ENCODE measurements around the gene ETS1. TPM values are rescaled to one million over a fixed set of nuclear protein-coding genes. Genes with fewer than 3 reads are reported as not detected.

ETS1 gene
- polyA plus RNA-seq, 1 donor from 2014 or later, result 0.42 TPM

DNA sequence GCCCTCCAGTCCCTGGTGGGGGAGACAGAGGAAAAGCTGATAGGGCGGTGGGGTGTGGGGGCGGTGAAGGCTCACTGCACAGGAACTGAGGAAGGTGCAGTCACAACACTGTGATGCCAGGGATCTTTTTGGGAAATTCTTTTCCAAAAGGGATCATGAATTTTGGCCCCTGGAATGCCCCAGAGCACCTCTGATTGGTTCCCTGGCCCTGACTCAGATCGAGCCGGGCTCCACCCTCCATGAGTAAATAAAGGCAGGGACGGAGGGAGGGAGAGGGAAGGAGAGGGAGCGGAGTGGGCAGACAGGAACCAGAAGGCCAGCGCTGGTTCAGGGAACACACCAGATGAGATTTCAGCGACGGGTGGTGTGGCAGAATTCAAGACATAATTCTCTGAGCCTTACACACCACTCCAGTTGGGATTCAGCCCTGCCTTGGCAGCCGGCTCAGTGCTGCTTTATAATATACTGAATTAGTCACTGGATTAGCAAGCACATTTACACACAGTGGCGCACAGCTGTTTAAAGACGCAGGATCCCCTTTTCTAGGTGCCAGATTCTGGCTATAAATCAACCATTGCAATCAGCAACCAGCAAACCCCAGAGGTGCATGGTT lies 80.3 kb downstream of the ETS1 start:
- no peaks in the 10 kb centered on the region for H3F3A ChIP-seq (ENCODE audit: insufficient read depth, low read length, poor library complexity, severe bottlenecking)
- H3K9me2 ChIP-seq (ENCODE audit: insufficient read depth, low read length), result no peaks in the 10 kb centered on the region
- TF ChIP-seq POLR2AphosphoS5 (IDR thresholded peaks at IDR 0.05) (no peak), EP300 (conservative IDR thresholded peaks at IDR 0.05; ENCODE audit: poor library complexity, severe bottlenecking) (no peak), EZH2 (IDR thresholded peaks at IDR 0.05; ENCODE audit: borderline replicate concordance, insufficient read depth, low read length, poor library complexity, severe bottlenecking) (no peak), SMC3 (conservative IDR thresholded peaks at IDR 0.05; ENCODE audit: poor library complexity) (no peak), TAF1 (IDR thresholded peaks at IDR 0.05; ENCODE audit: low read depth) (no peak)
- TF ChIP-seq, protein P1, sequence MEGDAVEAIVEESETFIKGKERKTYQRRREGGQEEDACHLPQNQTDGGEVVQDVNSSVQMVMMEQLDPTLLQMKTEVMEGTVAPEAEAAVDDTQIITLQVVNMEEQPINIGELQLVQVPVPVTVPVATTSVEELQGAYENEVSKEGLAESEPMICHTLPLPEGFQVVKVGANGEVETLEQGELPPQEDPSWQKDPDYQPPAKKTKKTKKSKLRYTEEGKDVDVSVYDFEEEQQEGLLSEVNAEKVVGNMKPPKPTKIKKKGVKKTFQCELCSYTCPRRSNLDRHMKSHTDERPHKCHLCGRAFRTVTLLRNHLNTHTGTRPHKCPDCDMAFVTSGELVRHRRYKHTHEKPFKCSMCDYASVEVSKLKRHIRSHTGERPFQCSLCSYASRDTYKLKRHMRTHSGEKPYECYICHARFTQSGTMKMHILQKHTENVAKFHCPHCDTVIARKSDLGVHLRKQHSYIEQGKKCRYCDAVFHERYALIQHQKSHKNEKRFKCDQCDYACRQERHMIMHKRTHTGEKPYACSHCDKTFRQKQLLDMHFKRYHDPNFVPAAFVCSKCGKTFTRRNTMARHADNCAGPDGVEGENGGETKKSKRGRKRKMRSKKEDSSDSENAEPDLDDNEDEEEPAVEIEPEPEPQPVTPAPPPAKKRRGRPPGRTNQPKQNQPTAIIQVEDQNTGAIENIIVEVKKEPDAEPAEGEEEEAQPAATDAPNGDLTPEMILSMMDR (IDR thresholded peaks at IDR 0.05; ENCODE audit: poor library complexity, severe bottlenecking), result no peak
- TF ChIP-seq, protein P2, sequence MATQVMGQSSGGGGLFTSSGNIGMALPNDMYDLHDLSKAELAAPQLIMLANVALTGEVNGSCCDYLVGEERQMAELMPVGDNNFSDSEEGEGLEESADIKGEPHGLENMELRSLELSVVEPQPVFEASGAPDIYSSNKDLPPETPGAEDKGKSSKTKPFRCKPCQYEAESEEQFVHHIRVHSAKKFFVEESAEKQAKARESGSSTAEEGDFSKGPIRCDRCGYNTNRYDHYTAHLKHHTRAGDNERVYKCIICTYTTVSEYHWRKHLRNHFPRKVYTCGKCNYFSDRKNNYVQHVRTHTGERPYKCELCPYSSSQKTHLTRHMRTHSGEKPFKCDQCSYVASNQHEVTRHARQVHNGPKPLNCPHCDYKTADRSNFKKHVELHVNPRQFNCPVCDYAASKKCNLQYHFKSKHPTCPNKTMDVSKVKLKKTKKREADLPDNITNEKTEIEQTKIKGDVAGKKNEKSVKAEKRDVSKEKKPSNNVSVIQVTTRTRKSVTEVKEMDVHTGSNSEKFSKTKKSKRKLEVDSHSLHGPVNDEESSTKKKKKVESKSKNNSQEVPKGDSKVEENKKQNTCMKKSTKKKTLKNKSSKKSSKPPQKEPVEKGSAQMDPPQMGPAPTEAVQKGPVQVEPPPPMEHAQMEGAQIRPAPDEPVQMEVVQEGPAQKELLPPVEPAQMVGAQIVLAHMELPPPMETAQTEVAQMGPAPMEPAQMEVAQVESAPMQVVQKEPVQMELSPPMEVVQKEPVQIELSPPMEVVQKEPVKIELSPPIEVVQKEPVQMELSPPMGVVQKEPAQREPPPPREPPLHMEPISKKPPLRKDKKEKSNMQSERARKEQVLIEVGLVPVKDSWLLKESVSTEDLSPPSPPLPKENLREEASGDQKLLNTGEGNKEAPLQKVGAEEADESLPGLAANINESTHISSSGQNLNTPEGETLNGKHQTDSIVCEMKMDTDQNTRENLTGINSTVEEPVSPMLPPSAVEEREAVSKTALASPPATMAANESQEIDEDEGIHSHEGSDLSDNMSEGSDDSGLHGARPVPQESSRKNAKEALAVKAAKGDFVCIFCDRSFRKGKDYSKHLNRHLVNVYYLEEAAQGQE (IDR thresholded peaks at IDR 0.05; ENCODE audit: borderline replicate concordance), result no peak
- no peaks in the 10 kb centered on the region for H3K36me3 ChIP-seq (ENCODE audit: insufficient read depth, low read length)
- no peak overlapping the region for H3K4me3 ChIP-seq (ENCODE audit: low read length)
- no peak overlapping the region for H3K9ac ChIP-seq (ENCODE audit: low read length)
- no peak overlapping the region for H2AFZ ChIP-seq (ENCODE audit: low read depth, low read length)
- H3K9me3 ChIP-seq (ENCODE audit: low read length), result no peaks in the 10 kb centered on the region
- H3K27me3 ChIP-seq (ENCODE audit: insufficient read depth, low read depth, low read length), result no peaks in the 10 kb centered on the region
- no peak overlapping the region for H3K27ac ChIP-seq (ENCODE audit: low read length)
- H4K20me1 ChIP-seq (ENCODE audit: insufficient read depth), result no peaks in the 10 kb centered on the region
- no peak overlapping the region for H3K4me2 ChIP-seq (ENCODE audit: low read length)
- no peaks in the 10 kb centered on the region for H3K79me2 ChIP-seq (replicated peaks; ENCODE audit: insufficient read depth, low read length)

DNA sequence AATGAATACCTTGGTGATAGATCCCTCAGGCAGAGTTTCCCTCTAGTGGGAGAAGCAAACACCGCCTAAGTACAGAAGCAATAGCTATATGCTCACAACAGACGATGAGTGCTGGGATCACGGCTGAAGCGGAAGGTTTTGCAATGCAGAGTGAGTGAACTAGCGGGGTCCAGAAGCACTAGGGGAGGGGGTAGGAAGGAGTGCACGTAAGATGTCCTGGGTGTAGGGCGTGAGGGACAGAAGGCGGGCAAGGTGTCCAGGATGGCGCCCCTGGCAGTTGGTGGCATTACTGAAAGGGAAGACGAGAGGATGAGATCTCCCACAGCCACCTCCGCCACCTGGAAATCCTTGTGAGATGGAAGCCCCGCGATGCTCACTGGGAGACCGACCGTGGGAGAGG lies 81.0 kb downstream of the ETS1 start:
- Histone ChIP-seq H3K79me2 (replicated peaks; ENCODE audit: insufficient read depth, low read length) (no peaks in the 10 kb centered on the region), H3K9me2 (ENCODE audit: insufficient read depth, low read length) (no peaks in the 10 kb centered on the region), H2AFZ (ENCODE audit: low read depth, low read length) (no peak overlapping the region), H3K36me3 (ENCODE audit: insufficient read depth, low read length) (no peaks in the 10 kb centered on the region), H3K27ac (ENCODE audit: low read length) (no peak overlapping the region), H3K4me3 (ENCODE audit: low read length) (no peak overlapping the region), H3F3A (ENCODE audit: insufficient read depth, low read length, poor library complexity, severe bottlenecking) (no peaks in the 10 kb centered on the region), H3K27me3 (ENCODE audit: insufficient read depth, low read depth, low read length) (no peaks in the 10 kb centered on the region), H3K9ac (ENCODE audit: low read length) (no peak overlapping the region), H3K9me3 (ENCODE audit: low read length) (no peaks in the 10 kb centered on the region), H4K20me1 (ENCODE audit: insufficient read depth) (no peaks in the 10 kb centered on the region), H3K4me2 (ENCODE audit: low read length) (no peak overlapping the region)
- TF ChIP-seq MXI1 (conservative IDR thresholded peaks at IDR 0.05; ENCODE audit: poor library complexity, severe bottlenecking) (no peak), POLR2AphosphoS5 (IDR thresholded peaks at IDR 0.05) (no peak), EZH2 (IDR thresholded peaks at IDR 0.05; ENCODE audit: borderline replicate concordance, insufficient read depth, low read length, poor library complexity, severe bottlenecking) (no peak), RAD21 (conservative IDR thresholded peaks at IDR 0.05) (no peak), TAF1 (IDR thresholded peaks at IDR 0.05; ENCODE audit: low read depth) (no peak), EP300 (conservative IDR thresholded peaks at IDR 0.05; ENCODE audit: poor library complexity, severe bottlenecking) (no peak), SMC3 (conservative IDR thresholded peaks at IDR 0.05; ENCODE audit: poor library complexity) (no peak)
- TF ChIP-seq, protein P1 (IDR thresholded peaks at IDR 0.05; ENCODE audit: poor library complexity, severe bottlenecking), result no peak
- TF ChIP-seq, protein P2 (IDR thresholded peaks at IDR 0.05; ENCODE audit: borderline replicate concordance), result no peak
